ENCODE results near the gene CDH22. TPM values are rescaled to one million over a fixed set of nuclear protein-coding genes. Genes with fewer than 3 reads are reported as not detected.
A peak's percentile ranks its signal among the peaks of the same experiment; 100 is the strongest.

The CDH22 gene
- total and polyA plus RNA-seq, 10 of the 15 experiments (the other 5 are each of a cell fraction or from before 2014, with no cell fraction given), result not detected

GRCh38 chr20:46324960-46325703 lies 16.8 kb upstream of the CDH22 start:
- Histone ChIP-seq H3K27me3 (replicated peaks in 1 of 2; ENCODE audit: control insufficient read depth in 2 of 2, insufficient read depth in 2 of 2, low read length in 1 of 2) (peaks cover 0 to 4% of the 10 kb centered on the region in 2 experiments; a peak in 3 of 4 replicates), H3K9ac (ENCODE audit: control insufficient read depth, insufficient read depth, low read length) (no peak overlapping the region), H4K20me1 (ENCODE audit: control insufficient read depth, insufficient read depth) (no peaks in the 10 kb centered on the region), H3K9me3 (replicated peaks; ENCODE audit: control insufficient read depth, insufficient read depth, low read length) (no peaks in the 10 kb centered on the region), H3K4me1 (ENCODE audit: control insufficient read depth, insufficient read depth, low read length) (no peaks in the 10 kb centered on the region), H3K4me2 (ENCODE audit: control insufficient read depth, insufficient read depth) (no peak overlapping the region), H3K36me3 (ENCODE audit: control insufficient read depth in 2 of 2, insufficient read depth in 2 of 2, low read length in 1 of 2) (no peaks in the 10 kb centered on the region), H3K4me3 (no peak overlapping the region), H3K79me2 (ENCODE audit: control insufficient read depth, insufficient read depth, low read length) (no peaks in the 10 kb centered on the region), H2AFZ (ENCODE audit: control insufficient read depth, low read depth, low read length) (no peak overlapping the region), H3K27ac (ENCODE audit: control insufficient read depth, insufficient read depth) (no peak overlapping the region)
- peak in 2 of 3 experiments; percentile 30 to 33; a peak in 3 of 6 replicates for TF ChIP-seq CTCF (IDR thresholded peaks at IDR 0.05 in 2 of 3, conservative IDR thresholded peaks at IDR 0.05 in 1 of 3; ENCODE audit: control insufficient read depth in 2 of 3, extremely low read depth in 1 of 3, insufficient read depth in 1 of 3, low read depth in 3 of 3, low read length in 3 of 3)
- TF ChIP-seq RB1 (IDR thresholded peaks at IDR 0.05; ENCODE audit: borderline replicate concordance), result no peak
- no peak for DNase-seq (ENCODE audit: low read depth, low spot score)
- SMC1A ChIA-PET (ENCODE audit: uncharacterized antibody, unreplicated experiment), result no interaction called here
- no TSS peak for BruUV-seq (replicated peaks)
- intact Hi-C loops (cut with micrococcal nuclease; ENCODE audit: unreplicated experiment) (no loop called here), in situ Hi-C loops (cut with MboI) (no loop called here)
- 11% methylated on average over 6 of the region's 6 CpGs for WGBS (ENCODE audit: insufficient coverage, insufficient replicate concordance, low lambda C conversion rate, missing lambda C conversion rate)
- POLR2A ChIA-PET, result no interaction called here
- no peak for FAIRE-seq
- RAD21 ChIA-PET (ENCODE audit: unreplicated experiment), result no interaction called here
- ATAC-seq, result peak; percentile 68
- CTCF ChIA-PET, result interaction anchor here (0.9 to 2.6 kb wide), 3 partner anchors 18 to 139 kb away, joined by 3 to 14 read pairs (median 4); no protein-coding TSS in a partner anchor

DNA sequence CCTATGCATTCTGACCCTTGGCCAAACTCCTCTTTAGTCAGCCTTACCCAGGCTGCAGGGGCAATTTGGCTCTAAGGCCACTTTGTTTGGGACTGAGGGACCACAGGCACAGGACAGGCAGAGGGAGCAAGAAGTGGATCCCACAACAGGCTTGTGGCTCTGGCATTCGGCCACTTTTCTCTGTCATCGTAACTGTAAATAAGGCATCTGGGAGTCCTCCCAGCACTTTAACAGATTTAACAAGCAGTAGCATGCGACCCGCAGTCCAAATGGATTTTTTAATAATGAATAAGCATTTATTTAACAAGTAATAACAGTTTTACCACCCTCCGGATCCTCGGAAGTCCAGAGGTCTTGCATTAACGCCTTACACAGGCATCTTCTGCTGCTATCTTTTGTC lies 16.1 kb upstream of the CDH22 start:
- Histone ChIP-seq H3K27me3 (replicated peaks in 1 of 2; ENCODE audit: control insufficient read depth in 2 of 2, insufficient read depth in 2 of 2, low read length in 1 of 2) (peaks cover 4 to 6% of the 10 kb centered on the region in 2 experiments; a peak in 3 of 4 replicates), H3K4me3 (no peak overlapping the region), H3K36me3 (ENCODE audit: control insufficient read depth in 2 of 2, insufficient read depth in 2 of 2, low read length in 1 of 2) (no peaks in the 10 kb centered on the region), H2AFZ (ENCODE audit: control insufficient read depth, low read depth, low read length) (no peak overlapping the region), H3K9ac (ENCODE audit: control insufficient read depth, insufficient read depth, low read length) (no peak overlapping the region), H3K79me2 (ENCODE audit: control insufficient read depth, insufficient read depth, low read length) (no peaks in the 10 kb centered on the region), H3K4me1 (ENCODE audit: control insufficient read depth, insufficient read depth, low read length) (no peaks in the 10 kb centered on the region), H3K4me2 (ENCODE audit: control insufficient read depth, insufficient read depth) (no peak overlapping the region), H3K9me3 (replicated peaks; ENCODE audit: control insufficient read depth, insufficient read depth, low read length) (no peaks in the 10 kb centered on the region), H4K20me1 (ENCODE audit: control insufficient read depth, insufficient read depth) (no peaks in the 10 kb centered on the region), H3K27ac (ENCODE audit: control insufficient read depth, insufficient read depth) (no peak overlapping the region)
- TF ChIP-seq ZNF622 (IDR thresholded peaks at IDR 0.05) (no peak), HDAC6 (IDR thresholded peaks at IDR 0.05; ENCODE audit: unreplicated experiment) (no peak), IKZF2 (IDR thresholded peaks at IDR 0.05) (no peak), YBX1 (IDR thresholded peaks at IDR 0.05) (no peak), CHD1 (IDR thresholded peaks at IDR 0.05; ENCODE audit: low read depth, low read length) (no peak), MTA2 (IDR thresholded peaks at IDR 0.05; ENCODE audit: low read depth) (no peak), MEF2B (IDR thresholded peaks at IDR 0.05; ENCODE audit: partially characterized antibody, poor library complexity, severe bottlenecking) (no peak), GATAD2B (conservative IDR thresholded peaks at IDR 0.05; ENCODE audit: low read depth) (no peak), POLR2AphosphoS5 (IDR thresholded peaks at IDR 0.05; ENCODE audit: low read length) (no peak), TBL1XR1 (IDR thresholded peaks at IDR 0.05; ENCODE audit: low read depth, low read length) (no peak)
- ATAC-seq (no peak), DNase-seq (ENCODE audit: low read depth, low spot score) (no peak), FAIRE-seq (no peak)
- RAD21 ChIA-PET (ENCODE audit: unreplicated experiment), result no interaction called here
- 51% methylated on average over 7 of the region's 7 CpGs for WGBS (ENCODE audit: insufficient coverage, insufficient replicate concordance, low lambda C conversion rate, missing lambda C conversion rate)
- CTCF ChIA-PET, result no interaction called here
- in situ Hi-C loops (cut with MboI), result no loop called here
- BruUV-seq (replicated peaks), result no TSS peak
- SMC1A ChIA-PET (ENCODE audit: uncharacterized antibody, unreplicated experiment), result no interaction called here
- POLR2A ChIA-PET, result no interaction called here
- intact Hi-C loops (cut with micrococcal nuclease; ENCODE audit: unreplicated experiment), result no loop called here

Data from GM12878 (cell line).